OCI-LY7 (cell line): ENCODE data around the gene POU2AF1. TPM values are rescaled to one million over a fixed set of nuclear protein-coding genes. Genes with fewer than 3 reads are reported as not detected.

Experiments
- BruUV-seq: library from RNA; stranded (reverse); fragments of 400-500 nt; replicated peaks from 2 replicates; lab custom pipeline; 2021; lab: Mats Ljungman, UMichigan
- CTCF ChIA-PET: fragments of 300-600 bp; sonication (Branson Sonifier 250); formaldehyde crosslinking; loops from one replicate; lab custom pipeline; 2022; ENCODE audit warnings: antibody characterized with exemption; ENCODE audit not compliant: unreplicated experiment; lab: Charles Lee
- POLR2A ChIA-PET: fragments of 300-600 bp; sonication (Branson Sonifier 250); formaldehyde crosslinking; loops from one replicate; lab custom pipeline; 2022; ENCODE audit warnings: antibody characterized with exemption; lab: Charles Lee
- DNase-seq: peaks from one replicate; pipeline ENCODE4 v3.0.0-alpha.2; 2015; ENCODE audit warnings: low spot score
- H2AFZ ChIP-seq: fragments of 200-600 bp; sonication (generic), shearing (Covaris generic); 2 replicates; pipeline ENCODE4 v1.6.1; 2014; ENCODE audit warnings: mild to moderate bottlenecking, antibody characterized with exemption, low read length, moderate library complexity
- H3K27ac ChIP-seq: fragments of 200-600 bp; sonication (generic); 2 replicates; pipeline ENCODE4 v1.5.1; 2014; ENCODE audit warnings: mixed run types, low read depth, mild to moderate bottlenecking, moderate library complexity, low read length, inconsistent platforms; ENCODE audit not compliant: poor library complexity, severe bottlenecking
- H3K36me3 ChIP-seq: fragments of 200-600 bp; sonication (generic); 2 replicates; pipeline ENCODE4 v1.6.1; 2014; ENCODE audit warnings: mild to moderate bottlenecking, antibody characterized with exemption, low read length, moderate library complexity, mixed read lengths; ENCODE audit not compliant: insufficient read depth
- H3K4me1 ChIP-seq: fragments of 200-600 bp; sonication (generic); 2 replicates; pipeline ENCODE4 v1.5.1; 2014; ENCODE audit warnings: mild to moderate bottlenecking, low read length; ENCODE audit not compliant: insufficient read depth, poor library complexity, severe bottlenecking
- H3K4me2 ChIP-seq: fragments of 200-600 bp; sonication (generic); 2 replicates; pipeline ENCODE4 v1.6.1; 2014; ENCODE audit warnings: mild to moderate bottlenecking, low read length
- H3K4me3 ChIP-seq: fragments of 200-600 bp; sonication (generic); 2 replicates; pipeline ENCODE4 v1.5.1; 2014; ENCODE audit warnings: mild to moderate bottlenecking, low read depth, low read length; ENCODE audit not compliant: poor library complexity, severe bottlenecking
- H3K79me2 ChIP-seq: fragments of 200-600 bp; sonication (generic); 2 replicates; pipeline ENCODE4 v1.6.1; 2016; ENCODE audit warnings: low read depth, mild to moderate bottlenecking, low read length, moderate library complexity, mixed read lengths; ENCODE audit not compliant: insufficient read depth
- H3K9me2 ChIP-seq: fragments of 200-600 bp; sonication (generic); 2 replicates; pipeline ENCODE4 v1.6.1; 2016; ENCODE audit warnings: mild to moderate bottlenecking, low read length, mixed read lengths; ENCODE audit not compliant: insufficient read depth
- H3K9me3 ChIP-seq: fragments of 200-600 bp; sonication (generic); 2 replicates; pipeline ENCODE4 v1.6.1; 2014; ENCODE audit warnings: mild to moderate bottlenecking, mixed run types, low read length, mixed read lengths
- H4K20me1 ChIP-seq: fragments of 200-600 bp; sonication (generic); 2 replicates; pipeline ENCODE4 v1.6.1; 2014; ENCODE audit warnings: mild to moderate bottlenecking, antibody characterized with exemption, low read length, moderate library complexity, mixed read lengths; ENCODE audit not compliant: insufficient read depth
- CTCF ChIP-seq: fragments of 200-600 bp; sonication (generic); conservative IDR thresholded peaks from 2 replicates; pipeline ENCODE4 v1.5.1; 2014; ENCODE audit warnings: mild to moderate bottlenecking, antibody characterized with exemption, low read length, moderate library complexity, mixed read lengths
- EZH2phosphoT487 ChIP-seq: fragments of 200-600 bp; sonication (generic); IDR thresholded peaks from 2 replicates; pipeline ENCODE4 v1.6.1; 2018; ENCODE audit warnings: low read depth, borderline replicate concordance, mild to moderate bottlenecking, mixed run types, antibody characterized with exemption, low read length, moderate library complexity, mixed read lengths
- intact Hi-C: fragments of 100-400 bp; cut with micrococcal nuclease; formaldehyde crosslinking; loops from one replicate; pipeline ENCODE4 v1.10.0; 2022; ENCODE audit not compliant: unreplicated experiment
- total RNA-seq, 2 experiments: library from RNA; depleted of rRNA in 1 of 2; stranded (reverse); fragments of >200 nt in 1 of 2; shearing (Covaris generic) in 1 of 2; gene quantifications; 2 replicates each; pipeline ENCODE4 v1.2.3, GENCODE V29; 2014 to 2022

POU2AF1 gene
- total RNA-seq, 2 experiments from 2014 or later: 86.1 to 285 TPM

DNA sequence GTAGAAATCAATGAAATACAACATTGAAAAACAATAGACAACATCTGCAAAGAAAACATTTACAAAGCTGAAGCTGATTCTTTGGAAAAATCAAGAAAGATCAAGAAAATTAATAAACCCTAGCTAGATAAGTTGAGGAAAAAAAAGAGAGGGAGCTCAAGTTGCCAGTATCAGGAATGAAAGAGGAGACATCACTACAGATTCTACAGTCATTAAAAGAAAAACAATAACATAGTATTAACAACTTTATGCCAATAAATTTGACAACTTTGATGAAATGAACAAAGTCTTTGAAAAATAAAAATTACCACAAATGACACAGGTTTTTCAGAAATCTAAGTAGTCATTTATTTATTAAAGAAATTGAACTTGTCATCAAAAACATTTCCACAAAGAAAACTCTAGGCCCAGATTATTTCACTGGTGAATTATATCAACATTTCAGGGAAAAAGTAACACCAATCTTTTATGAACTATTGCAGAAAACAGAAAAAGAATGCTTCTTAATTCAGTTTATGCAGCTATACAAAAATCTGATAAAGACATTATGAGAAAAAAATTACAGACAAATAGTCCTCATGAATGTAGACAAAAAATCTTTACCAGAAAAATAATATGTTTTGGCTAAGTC is 39.2 kb downstream of the POU2AF1 start:
- POLR2A ChIA-PET: interaction anchor here (0.5 to 1.3 kb wide), 5 partner anchors 13 to 633 kb away, joined by 3 to 5 read pairs (median 4); no protein-coding TSS in a partner anchor
- CTCF ChIA-PET: interaction anchor here (1.2 kb wide), 1 partner anchor 84 kb away, joined by 3 read pairs; no protein-coding TSS in a partner anchor

GRCh38 chr11:111336582-111337256 is 42.4 kb downstream of the POU2AF1 start:
- H3K4me1 ChIP-seq: no peaks in the 10 kb centered on the region
- H2AFZ ChIP-seq: no peak overlapping the region
- POLR2A ChIA-PET: interaction anchor here (0.5 to 1.0 kb wide), 6 partner anchors 13 to 1263 kb away, joined by 3 to 4 read pairs (median 3); no protein-coding TSS in a partner anchor
- TF ChIP-seq CTCF (no peak), EZH2phosphoT487 (no peak)
- H3K9me2 ChIP-seq: no peaks in the 10 kb centered on the region
- H3K9me3 ChIP-seq: no peaks in the 10 kb centered on the region
- H3K4me3 ChIP-seq: no peak overlapping the region
- peaks cover 14% of the 10 kb centered on the region; the same call in 1 of the 2 replicates for H4K20me1 ChIP-seq
- BruUV-seq: no TSS peak
- CTCF ChIA-PET: no interaction called here
- H3K4me2 ChIP-seq: no peak overlapping the region
- no peak for DNase-seq
- no peaks in the 10 kb centered on the region for H3K79me2 ChIP-seq
- intact Hi-C loops: no loop called here
- H3K36me3 ChIP-seq: no peaks in the 10 kb centered on the region
- H3K27ac ChIP-seq: no peak overlapping the region

More for the DNA sequence above, 39.2 kb downstream of the POU2AF1 start:
- Histone ChIP-seq H3K9me2 (no peaks in the 10 kb centered on the region), H3K79me2 (no peaks in the 10 kb centered on the region), H4K20me1 (peaks cover 14% of the 10 kb centered on the region; the same call in 1 of the 2 replicates), H3K4me1 (no peaks in the 10 kb centered on the region), H3K4me3 (no peak overlapping the region), H2AFZ (no peak overlapping the region), H3K36me3 (no peaks in the 10 kb centered on the region), H3K27ac (no peak overlapping the region), H3K4me2 (no peak overlapping the region), H3K9me3 (no peaks in the 10 kb centered on the region)
- intact Hi-C loops: no loop called here
- no TSS peak for BruUV-seq
- DNase-seq: no peak
- no peak for TF ChIP-seq EZH2phosphoT487
- no peak for TF ChIP-seq CTCF
